HepG2 (cell line): ENCODE measurements around the gene TCOF1. TPM values are rescaled to one million over a fixed set of nuclear protein-coding genes. Genes with fewer than 3 reads are reported as not detected.
A peak's percentile ranks its signal among the peaks of the same experiment; 100 is the strongest.

ENCODE experiments used
- EP300 ChIP-seq, 3 experiments: sonication (generic) in 1 of 3; formaldehyde crosslinking in 1 of 3; IDR thresholded peaks; 2 replicates each; pipeline versions ENCODE4 v1.5.1 to v1.6.1; 2011 to 2020; ENCODE audit warnings: low read depth in 2 of 3, low read length in 2 of 3, borderline replicate concordance in 1 of 3, improper control_type of control experiment in 1 of 3, mild to moderate bottlenecking in 1 of 3, missing genetic modification reagents in 1 of 3, moderate library complexity in 1 of 3
- ETV6 ChIP-seq: sonication (generic); formaldehyde crosslinking; conservative IDR thresholded peaks from 2 replicates; pipeline ENCODE4 v1.4.0; 2020; ENCODE audit warnings: missing genetic modification reagents
- HNRNPLL ChIP-seq: fragments of 200-400 bp; formaldehyde crosslinking; IDR thresholded peaks from 2 replicates; pipeline ENCODE4 v1.6.1; 2017; ENCODE audit warnings: mild to moderate bottlenecking, low read depth, low read length; ENCODE audit not compliant: poor library complexity, severe bottlenecking
- HOXA7 ChIP-seq: sonication (generic); formaldehyde crosslinking; IDR thresholded peaks from 2 replicates; pipeline ENCODE4 v1.8.1; 2022; ENCODE audit warnings: mild to moderate bottlenecking, missing genetic modification reagents, moderate library complexity
- NAIF1 ChIP-seq: sonication (generic); formaldehyde crosslinking; IDR thresholded peaks from 2 replicates; pipeline ENCODE4 v1.5.0; 2020; ENCODE audit warnings: mild to moderate bottlenecking, missing genetic modification reagents, borderline replicate concordance
- NR1H2 ChIP-seq: sonication (generic); formaldehyde crosslinking; IDR thresholded peaks from 2 replicates; pipeline ENCODE4 v1.8.1; 2022; ENCODE audit warnings: low read depth, missing genetic modification reagents, borderline replicate concordance
- NRL ChIP-seq: sonication (generic); formaldehyde crosslinking; IDR thresholded peaks from 2 replicates; pipeline ENCODE4 v1.5.0; 2020; ENCODE audit warnings: missing genetic modification reagents, mild to moderate bottlenecking, moderate library complexity, borderline replicate concordance
- RARG ChIP-seq: sonication (generic); formaldehyde crosslinking; IDR thresholded peaks from 2 replicates; pipeline ENCODE4 v1.4.0; 2020; ENCODE audit warnings: low read depth, mild to moderate bottlenecking, missing genetic modification reagents
- RNF2 ChIP-seq: fragments of 450-650 bp; conservative IDR thresholded peaks from 2 replicates; pipeline ENCODE4 v1.6.1; 2016; ENCODE audit warnings: low read depth
- SP4 ChIP-seq: sonication (generic); formaldehyde crosslinking; IDR thresholded peaks from 2 replicates; pipeline ENCODE4 v1.8.1; 2023; ENCODE audit warnings: mild to moderate bottlenecking, missing genetic modification reagents
- STAT5B ChIP-seq: sonication (generic); formaldehyde crosslinking; IDR thresholded peaks from 2 replicates; pipeline ENCODE4 v1.4.0; 2020; ENCODE audit warnings: missing genetic modification reagents
- TGIF2 ChIP-seq: IDR thresholded peaks from 2 replicates; pipeline ENCODE4 v1.6.1; 2016; ENCODE audit warnings: control low read depth, missing compliant biosample characterization
- ZHX2 ChIP-seq, 2 experiments: sonication (generic) in 1 of 2; formaldehyde crosslinking in 1 of 2; IDR thresholded peaks; 2 replicates each; pipeline versions ENCODE4 v1.6.1 to v1.9.0; 2014 to 2022; ENCODE audit warnings: antibody characterized with exemption in 1 of 2, borderline replicate concordance in 1 of 2, inconsistent platforms in 1 of 2, low read depth in 1 of 2, missing genetic modification reagents in 1 of 2
- ZNF547 ChIP-seq: sonication (generic); formaldehyde crosslinking; IDR thresholded peaks from 2 replicates; pipeline ENCODE4 v1.5.1; 2020; ENCODE audit warnings: mild to moderate bottlenecking, missing genetic modification reagents
- ZNF724P ChIP-seq: sonication (generic); formaldehyde crosslinking; IDR thresholded peaks from 2 replicates; pipeline ENCODE4 v1.8.0; 2022; ENCODE audit warnings: missing genetic modification reagents, borderline replicate concordance
- ZNF749 ChIP-seq: sonication (generic); formaldehyde crosslinking; IDR thresholded peaks from 2 replicates; pipeline ENCODE4 v1.8.0; 2022; ENCODE audit warnings: mild to moderate bottlenecking, missing genetic modification reagents, moderate library complexity, borderline replicate concordance
- ZNF772 ChIP-seq: sonication (generic); formaldehyde crosslinking; IDR thresholded peaks from 2 replicates; pipeline ENCODE4 v1.5.0; 2020; ENCODE audit warnings: mild to moderate bottlenecking, missing genetic modification reagents
- ZNF841 ChIP-seq: sonication (generic); formaldehyde crosslinking; IDR thresholded peaks from 2 replicates; pipeline ENCODE4 v1.8.1; 2023; ENCODE audit warnings: missing genetic modification reagents, borderline replicate concordance
- polyA plus RNA-seq, 8 experiments: library from polyadenylated mRNA; depleted of rRNA in 3 of 8; stranded (reverse) in 7 of 8; unstranded in 1 of 8; fragments of >200 nt; fragmentation: Illumina TruSeq in 4 of 8; extraction: Trizol in 4 of 8; gene quantifications; 2 replicates each; pipeline versions ENCODE4 v1.2.1 to v1.2.3, GENCODE V29; 2011 to 2016; ENCODE audit warnings: low read depth in 4 of 8, missing spikeins in 1 of 8, mixed read lengths in 1 of 8; ENCODE audit not compliant: insufficient read depth in 1 of 8
- total RNA-seq, 5 experiments: library from RNA; depleted of rRNA; stranded (reverse); fragments of >200 nt; fragmentation: Illumina TruSeq; extraction: Trizol; gene quantifications; 2 replicates each; pipeline ENCODE4 v1.2.3, GENCODE V29; 2016; ENCODE audit warnings: low read depth in 1 of 5
- TF ChIP-seq, protein P1 (sequence below): sonication (generic); formaldehyde crosslinking; conservative IDR thresholded peaks from 2 replicates; pipeline ENCODE4 v1.4.0; 2020; ENCODE audit warnings: missing genetic modification reagents

Gene TCOF1
- total and polyA plus RNA-seq, 2 of the 13 experiments (the other 11 are each of a cell fraction or from before 2014, with no cell fraction given), result 10.1 to 41.6 TPM

DNA sequence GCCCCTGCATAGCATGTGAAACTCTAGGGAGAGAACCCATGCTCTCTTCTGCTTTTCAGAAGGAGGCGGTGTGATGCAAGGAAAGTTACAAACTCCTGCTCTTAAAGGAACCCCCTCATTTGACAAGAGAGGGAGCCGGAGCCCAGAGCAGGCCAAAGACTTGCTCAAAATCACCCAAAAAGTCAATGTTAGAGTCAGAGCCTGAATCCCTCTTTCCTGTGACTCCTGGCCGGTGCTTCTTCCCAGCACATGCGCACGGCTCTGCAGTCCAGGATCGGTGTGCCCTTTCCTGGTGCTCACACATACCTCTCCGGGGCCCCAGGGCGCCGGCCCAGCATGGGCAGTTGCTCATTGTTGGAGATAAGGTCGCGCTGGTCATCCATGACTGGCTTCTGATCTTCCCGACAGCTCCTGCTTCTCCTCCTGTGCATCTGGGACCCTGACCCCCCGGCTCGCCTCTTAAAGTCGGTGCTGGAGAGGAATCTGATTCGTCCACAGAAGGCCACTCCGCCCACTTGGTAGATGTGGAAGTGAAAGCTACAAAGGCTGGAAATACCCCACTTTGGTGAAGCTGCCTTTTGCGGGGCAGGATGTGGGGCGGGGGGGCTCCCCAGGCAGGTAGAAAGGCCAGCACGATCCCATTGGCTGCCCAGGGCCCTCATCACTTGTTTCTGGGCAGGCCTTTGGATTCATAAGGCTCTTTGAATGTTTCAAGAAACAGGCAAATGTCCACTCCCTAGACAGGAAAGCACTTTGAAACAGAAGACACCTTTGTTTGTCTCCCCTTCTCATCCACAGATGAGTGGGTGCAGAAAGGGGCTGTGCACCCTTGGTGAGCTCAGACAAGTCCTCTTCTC is 55.0 kb downstream of the TCOF1 start, which contains the start of gene CD74 (continued):
- TF ChIP-seq ZNF841 (CRISPR knock-in tag) (no peak), HNRNPLL (peak; percentile 51), NR1H2 (CRISPR knock-in tag) (no peak), RARG (CRISPR knock-in tag) (no peak), ZHX2 (IDR thresholded peaks at IDR 0.05; ENCODE audit: low read depth) (no peak), ZHX2 (CRISPR knock-in tag; IDR thresholded peaks at IDR 0.05; ENCODE audit: borderline replicate concordance) (no peak), ZNF749 (CRISPR knock-in tag) (no peak), NAIF1 (CRISPR knock-in tag) (no peak), STAT5B (CRISPR knock-in tag) (no peak), NRL (CRISPR knock-in tag) (no peak; the same call in 1 of the 2 replicates), ETV6 (CRISPR knock-in tag) (no peak), ZNF724P (CRISPR knock-in tag) (no peak), ZNF547 (CRISPR knock-in tag) (peak; percentile 68), HOXA7 (CRISPR knock-in tag) (no peak), EP300 (IDR thresholded peaks at IDR 0.05; ENCODE audit: low read depth in 2 of 2, low read length in 2 of 2) (no peak), EP300 (CRISPR knock-in tag; IDR thresholded peaks at IDR 0.05; ENCODE audit: borderline replicate concordance) (no peak), SP4 (CRISPR knock-in tag) (peak; percentile 67), TGIF2 (0 out of 2 replicates have a peak, but pooled peaks have one; percentile 16), ZNF772 (peak; percentile 32; the same call in 1 of the 2 replicates), RNF2 (no peak)
- TF ChIP-seq, protein P1, sequence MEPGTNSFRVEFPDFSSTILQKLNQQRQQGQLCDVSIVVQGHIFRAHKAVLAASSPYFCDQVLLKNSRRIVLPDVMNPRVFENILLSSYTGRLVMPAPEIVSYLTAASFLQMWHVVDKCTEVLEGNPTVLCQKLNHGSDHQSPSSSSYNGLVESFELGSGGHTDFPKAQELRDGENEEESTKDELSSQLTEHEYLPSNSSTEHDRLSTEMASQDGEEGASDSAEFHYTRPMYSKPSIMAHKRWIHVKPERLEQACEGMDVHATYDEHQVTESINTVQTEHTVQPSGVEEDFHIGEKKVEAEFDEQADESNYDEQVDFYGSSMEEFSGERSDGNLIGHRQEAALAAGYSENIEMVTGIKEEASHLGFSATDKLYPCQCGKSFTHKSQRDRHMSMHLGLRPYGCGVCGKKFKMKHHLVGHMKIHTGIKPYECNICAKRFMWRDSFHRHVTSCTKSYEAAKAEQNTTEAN (CRISPR knock-in tag), result no peak
